ENCODE results near the gene CDKN1A.

DNA sequence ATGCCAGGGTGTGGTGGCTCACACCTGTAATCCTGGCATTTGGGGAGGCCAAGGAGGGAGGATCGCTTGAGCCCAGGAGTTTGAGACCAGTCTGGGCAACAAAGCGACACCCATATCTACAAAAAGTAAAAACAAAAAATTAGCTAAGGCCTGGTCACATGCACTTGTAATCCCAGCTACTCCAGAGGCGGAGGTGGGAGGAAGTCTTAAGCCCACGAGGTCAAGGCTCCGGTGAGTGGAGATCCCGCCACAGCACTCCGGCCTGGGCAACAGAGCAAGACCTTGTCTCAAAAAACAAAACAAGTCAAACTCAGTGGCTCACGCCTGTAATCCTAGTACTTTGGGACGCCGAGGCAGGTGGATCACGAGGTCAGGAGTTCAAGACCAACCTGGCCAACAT, 48.7 kb upstream of the CDKN1A start:
- no peak for TF ChIP-seq ZNF274 (IDR thresholded peaks at IDR 0.05; ENCODE audit: insufficient read depth, insufficient read length)
- no peak for TF ChIP-seq NFYB (IDR thresholded peaks at IDR 0.05; ENCODE audit: insufficient read depth, low read depth, low read length)
- no peak for TF ChIP-seq GABPA (IDR thresholded peaks at IDR 0.05; ENCODE audit: low read depth)
- TF ChIP-seq, protein P1, sequence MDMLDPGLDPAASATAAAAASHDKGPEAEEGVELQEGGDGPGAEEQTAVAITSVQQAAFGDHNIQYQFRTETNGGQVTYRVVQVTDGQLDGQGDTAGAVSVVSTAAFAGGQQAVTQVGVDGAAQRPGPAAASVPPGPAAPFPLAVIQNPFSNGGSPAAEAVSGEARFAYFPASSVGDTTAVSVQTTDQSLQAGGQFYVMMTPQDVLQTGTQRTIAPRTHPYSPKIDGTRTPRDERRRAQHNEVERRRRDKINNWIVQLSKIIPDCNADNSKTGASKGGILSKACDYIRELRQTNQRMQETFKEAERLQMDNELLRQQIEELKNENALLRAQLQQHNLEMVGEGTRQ (IDR thresholded peaks at IDR 0.05; ENCODE audit: borderline replicate concordance, low read depth, low read length): no peak
